HG03439 (cell line): ENCODE measurements around the gene ARHGAP19.

Experiments used
- ATAC-seq: cut with Tn5 transposase; IDR thresholded peaks from one replicate; pipeline ENCODE4 v1.9.1; 2021; ENCODE audit warnings: mild to moderate bottlenecking, moderate library complexity; ENCODE audit not compliant: unreplicated experiment

Gene ARHGAP19

DNA sequence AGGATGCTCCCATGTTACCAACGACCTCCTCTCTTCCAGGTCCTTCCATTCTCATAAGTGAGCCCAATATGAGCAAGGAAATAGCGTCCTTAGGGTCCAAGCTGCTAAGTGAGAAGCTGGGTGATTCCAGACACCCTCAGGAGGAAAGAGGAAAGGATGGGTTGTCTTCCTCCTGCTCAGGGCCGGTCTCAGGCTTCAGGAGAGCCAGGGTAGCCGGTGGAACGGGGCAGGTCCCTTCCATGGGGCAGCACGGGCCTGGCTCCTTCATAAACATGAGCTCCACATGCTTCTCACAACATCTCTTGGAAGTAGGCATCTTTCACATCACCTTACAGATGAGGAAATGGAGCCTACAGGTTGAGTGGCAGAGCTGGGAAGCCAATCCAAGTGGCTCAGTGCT is 119.4 kb downstream of the ARHGAP19 start:
- ATAC-seq: no peak
